AG09309 (cell line): ENCODE results near the gene ADGRL1.

Experiments used
- DNase-seq: peaks from one replicate; pipeline ENCODE4 v3.0.0-alpha.2; 2010; ENCODE audit warnings: low read depth
- H3K4me3 ChIP-seq: 2 replicates; pipeline ENCODE4 v1.5.1; 2011; ENCODE audit warnings: mild to moderate bottlenecking, low read depth, low read length, moderate library complexity; ENCODE audit not compliant: control insufficient read depth
- TF ChIP-seq, protein P1 (sequence below): IDR thresholded peaks from 2 replicates; pipeline ENCODE4 v1.5.1; 2011; ENCODE audit warnings: mild to moderate bottlenecking, low read depth, low read length, inconsistent platforms; ENCODE audit not compliant: insufficient read depth, control insufficient read depth; ENCODE audit errors: missing control alignments

The ADGRL1 gene

DNA sequence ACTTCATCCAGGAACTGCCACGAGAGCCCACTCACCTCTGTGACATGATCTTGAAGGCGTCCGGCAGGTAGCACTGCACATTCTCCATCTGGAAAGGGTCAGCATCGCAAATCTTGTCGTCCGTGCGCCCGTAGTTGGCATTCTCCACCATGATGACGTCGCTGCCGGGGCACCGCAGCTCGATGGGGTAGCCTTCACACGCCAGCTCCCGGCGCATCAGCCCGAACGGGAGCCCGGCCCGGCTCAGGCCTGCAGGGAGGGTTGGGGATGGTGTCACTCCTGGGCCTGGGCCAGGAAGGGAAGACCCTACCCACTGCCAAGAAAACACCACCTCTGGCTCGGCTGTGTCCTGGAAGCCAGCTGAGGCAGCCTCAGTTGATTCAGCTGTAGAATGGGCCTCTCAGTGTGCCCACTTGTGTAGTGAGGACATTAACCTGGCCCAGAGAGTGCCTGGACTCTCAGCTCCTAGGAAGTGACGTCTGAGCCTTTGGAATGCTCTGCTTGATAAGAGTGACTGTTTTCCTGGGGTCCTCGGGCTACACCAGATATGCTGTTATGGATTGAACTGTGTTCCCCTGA is 28.4 kb downstream of the ADGRL1 start:
- no peak overlapping the region for H3K4me3 ChIP-seq
- TF ChIP-seq, protein P1, sequence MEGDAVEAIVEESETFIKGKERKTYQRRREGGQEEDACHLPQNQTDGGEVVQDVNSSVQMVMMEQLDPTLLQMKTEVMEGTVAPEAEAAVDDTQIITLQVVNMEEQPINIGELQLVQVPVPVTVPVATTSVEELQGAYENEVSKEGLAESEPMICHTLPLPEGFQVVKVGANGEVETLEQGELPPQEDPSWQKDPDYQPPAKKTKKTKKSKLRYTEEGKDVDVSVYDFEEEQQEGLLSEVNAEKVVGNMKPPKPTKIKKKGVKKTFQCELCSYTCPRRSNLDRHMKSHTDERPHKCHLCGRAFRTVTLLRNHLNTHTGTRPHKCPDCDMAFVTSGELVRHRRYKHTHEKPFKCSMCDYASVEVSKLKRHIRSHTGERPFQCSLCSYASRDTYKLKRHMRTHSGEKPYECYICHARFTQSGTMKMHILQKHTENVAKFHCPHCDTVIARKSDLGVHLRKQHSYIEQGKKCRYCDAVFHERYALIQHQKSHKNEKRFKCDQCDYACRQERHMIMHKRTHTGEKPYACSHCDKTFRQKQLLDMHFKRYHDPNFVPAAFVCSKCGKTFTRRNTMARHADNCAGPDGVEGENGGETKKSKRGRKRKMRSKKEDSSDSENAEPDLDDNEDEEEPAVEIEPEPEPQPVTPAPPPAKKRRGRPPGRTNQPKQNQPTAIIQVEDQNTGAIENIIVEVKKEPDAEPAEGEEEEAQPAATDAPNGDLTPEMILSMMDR: no peak
- no peak for DNase-seq

DNA sequence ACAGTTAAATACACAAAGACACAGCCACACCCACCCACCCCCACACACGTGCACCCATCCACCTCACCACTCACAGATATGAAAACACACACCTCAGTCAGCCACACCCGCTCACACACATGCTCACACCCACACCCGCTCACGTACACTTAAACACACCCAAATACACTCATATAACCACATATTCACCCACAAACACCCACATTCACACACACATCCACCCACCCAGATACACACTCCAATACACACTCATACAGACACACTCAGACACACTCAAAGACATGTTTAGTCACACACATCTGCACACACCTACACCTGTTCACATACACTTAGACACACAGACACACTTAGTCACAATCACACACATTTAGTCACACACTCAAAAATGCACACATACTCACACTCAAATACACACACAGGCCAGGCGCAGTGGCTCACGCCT is 30.6 kb downstream of the ADGRL1 start:
- no peak for DNase-seq
- H3K4me3 ChIP-seq: no peak overlapping the region
- TF ChIP-seq, protein P1: no peak

DNA sequence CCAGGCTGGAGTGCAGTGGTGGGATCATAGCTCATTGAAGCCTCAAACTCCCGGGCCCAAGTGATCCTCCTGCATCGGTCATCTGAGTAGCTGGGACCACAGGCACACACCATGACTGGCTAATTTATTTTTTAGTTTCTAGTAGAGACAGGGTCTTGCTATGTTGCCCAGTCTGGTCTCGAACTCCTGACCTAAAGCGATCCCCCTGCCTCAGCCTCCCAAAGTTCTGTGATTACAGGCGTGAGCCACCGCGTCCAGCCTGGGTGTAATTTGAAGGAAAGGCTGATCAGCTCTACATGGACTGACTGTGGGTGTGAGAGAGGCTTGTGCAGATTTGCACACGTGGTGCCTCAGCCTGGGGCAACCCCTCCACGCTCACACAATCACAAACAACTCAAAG is 31.1 kb downstream of the ADGRL1 start:
- TF ChIP-seq, protein P1: no peak
- H3K4me3 ChIP-seq: no peak overlapping the region
- no peak for DNase-seq

DNA sequence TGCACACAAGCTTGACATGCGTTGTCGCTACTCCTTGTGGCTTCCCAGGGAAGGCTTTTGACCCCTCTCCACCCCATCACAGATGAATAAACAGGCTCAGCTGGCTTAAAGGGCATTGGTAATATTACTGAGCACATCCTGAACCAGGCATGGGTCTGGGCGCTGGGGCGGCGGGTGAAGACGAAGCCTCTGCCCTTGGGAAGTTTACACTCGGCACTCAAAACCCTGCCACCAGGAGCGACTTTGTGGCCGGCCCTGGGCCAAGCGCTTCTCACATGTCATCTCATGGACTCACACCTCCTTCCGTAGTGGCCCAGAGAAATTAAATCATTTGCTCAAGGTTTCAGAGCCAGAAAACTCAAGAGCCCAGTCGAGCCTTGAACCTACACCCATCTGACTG is 37.0 kb downstream of the ADGRL1 start:
- DNase-seq: no peak
- no peak overlapping the region for H3K4me3 ChIP-seq
- TF ChIP-seq, protein P1: no peak

DNA sequence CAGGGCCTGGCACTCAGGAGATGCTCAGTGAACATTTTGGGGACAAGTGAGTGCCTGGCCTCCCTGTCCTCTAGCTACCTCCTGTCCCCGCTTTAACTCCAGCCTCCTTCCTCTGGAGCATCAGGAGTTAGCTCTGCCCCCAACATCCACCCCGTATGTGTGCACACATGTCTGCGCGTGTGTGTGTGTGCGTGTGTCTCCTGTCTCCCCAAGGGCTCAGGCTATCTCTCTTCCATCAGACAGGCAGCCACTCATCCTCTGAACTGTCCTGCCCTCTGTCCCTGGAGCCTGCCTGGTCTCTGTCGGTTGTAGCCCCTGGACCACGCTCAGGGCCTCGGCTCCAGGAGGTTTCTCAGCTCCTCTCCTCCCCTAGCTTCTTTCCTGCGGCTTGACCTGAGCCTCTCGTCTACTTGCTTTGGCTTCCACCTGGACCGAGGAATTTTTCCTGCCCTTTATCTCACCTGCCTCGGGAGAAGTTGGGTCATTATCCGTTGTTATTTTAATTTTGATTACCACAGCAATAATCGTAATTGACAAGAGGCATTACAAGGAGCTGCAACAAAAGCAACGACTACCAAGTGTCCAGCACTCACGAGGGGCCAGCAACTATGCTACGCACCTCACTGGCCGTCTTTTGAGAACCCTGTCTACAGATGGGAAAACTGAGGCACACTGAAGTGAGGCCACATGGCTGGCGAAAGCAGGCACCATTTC is 37.6 kb downstream of the ADGRL1 start:
- TF ChIP-seq, protein P1: no peak
- no peak for DNase-seq
- H3K4me3 ChIP-seq: no peak overlapping the region

DNA sequence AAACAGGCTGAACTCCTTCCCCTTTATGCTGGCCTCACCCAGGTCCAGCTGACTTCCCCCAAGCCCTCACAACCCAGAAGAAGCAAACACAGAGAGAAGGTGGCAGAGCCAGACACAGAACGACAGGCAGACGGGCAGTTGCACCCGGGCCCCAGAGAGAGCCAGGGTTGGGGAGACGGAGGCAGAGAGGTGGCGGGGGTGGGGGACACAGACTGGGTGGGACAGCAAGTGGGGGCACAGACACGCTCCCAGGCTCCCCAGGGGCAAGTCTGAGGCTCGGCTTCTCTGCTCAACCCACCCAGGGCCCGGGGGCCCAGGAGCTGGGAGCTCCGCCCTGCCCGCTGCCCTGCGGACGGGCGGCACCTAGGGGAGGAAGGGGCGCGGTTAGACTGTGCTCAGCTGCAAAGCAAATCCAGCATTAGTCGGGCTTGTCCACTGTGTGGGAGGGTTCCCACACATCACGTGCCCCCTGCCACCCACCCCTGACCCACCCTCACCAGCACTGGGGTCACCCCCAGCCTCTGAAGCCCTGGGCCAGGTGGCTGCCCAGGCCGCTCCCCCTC is 38.3 kb downstream of the ADGRL1 start:
- TF ChIP-seq, protein P1: no peak
- no peak for DNase-seq
- H3K4me3 ChIP-seq: no peak overlapping the region
